ENCODE data around the gene OMP. TPM values are rescaled to one million over a fixed set of nuclear protein-coding genes. Genes with fewer than 3 reads are reported as not detected.

Gene OMP
- polyA plus RNA-seq, 3 donors: not detected

GRCh38 chr11:77086521-77087472 lies 15.8 kb upstream of the OMP start:
- H3K27ac Mint-ChIP-seq: no peak overlapping the region
- no peak overlapping the region for H3K27ac ChIP-seq (ENCODE audit: low read depth in 1 of 2, low read length in 2 of 2)
- intact Hi-C loops (cut with micrococcal nuclease): loop anchor here in 1 of 2 donors (10.0 kb wide), 1 partner anchor 362 kb away; no protein-coding TSS in a partner anchor
- no peak overlapping the region for H3K4me2 ChIP-seq (replicated peaks; ENCODE audit: extremely low read depth, low read length, poor library complexity, severe bottlenecking)
- H3K4me1 Mint-ChIP-seq: peaks cover 18% of the 10 kb centered on the region
- no peaks in the 10 kb centered on the region for H3K36me3 Mint-ChIP-seq
- H3K9me3 Mint-ChIP-seq: no peaks in the 10 kb centered on the region
- H3K36me3 ChIP-seq (replicated peaks in 1 of 2; ENCODE audit: control insufficient read depth in 1 of 2, insufficient read depth in 2 of 2, low read length in 2 of 2): no peaks in the 10 kb centered on the region
- H3K27me3 Mint-ChIP-seq (ENCODE audit: low read depth in 3 of 3): peaks cover 0 to 6% (median 0%) of the 10 kb centered on the region in 3 donors
- no peak overlapping the region for H3K4me3 ChIP-seq (replicated peaks in 1 of 3; ENCODE audit: low read depth in 2 of 3, low read length in 3 of 3)
- H4K20me1 ChIP-seq (ENCODE audit: insufficient read depth, low read length): no peaks in the 10 kb centered on the region
- no peak overlapping the region for H3K4me3 Mint-ChIP-seq
- no peak for DNase-seq
- no peak overlapping the region for H3K9ac ChIP-seq (ENCODE audit: insufficient read depth, low read length, poor library complexity, severe bottlenecking)
- H3K27me3 ChIP-seq (ENCODE audit: control insufficient read depth in 2 of 2, insufficient read depth in 2 of 2, low read length in 2 of 2): no peaks in the 10 kb centered on the region
- WGBS (ENCODE audit: insufficient coverage): 87% methylated on average over 14 of the region's 23 CpGs
- peaks cover 14 to 15% of the 10 kb centered on the region in 2 donors for H3K4me1 ChIP-seq (ENCODE audit: control insufficient read depth in 1 of 2, insufficient read depth in 2 of 2, low read length in 2 of 2)
- H2AFZ ChIP-seq (ENCODE audit: insufficient read depth, low read depth, low read length, poor library complexity, severe bottlenecking): no peak overlapping the region
- no peaks in the 10 kb centered on the region for H3K79me2 ChIP-seq (ENCODE audit: insufficient read depth, low read length)
- no peaks in the 10 kb centered on the region for H3K9me3 ChIP-seq (replicated peaks in 1 of 2; ENCODE audit: control insufficient read depth in 1 of 2, insufficient read depth in 1 of 2, low read length in 2 of 2)
- TF ChIP-seq, protein P1, sequence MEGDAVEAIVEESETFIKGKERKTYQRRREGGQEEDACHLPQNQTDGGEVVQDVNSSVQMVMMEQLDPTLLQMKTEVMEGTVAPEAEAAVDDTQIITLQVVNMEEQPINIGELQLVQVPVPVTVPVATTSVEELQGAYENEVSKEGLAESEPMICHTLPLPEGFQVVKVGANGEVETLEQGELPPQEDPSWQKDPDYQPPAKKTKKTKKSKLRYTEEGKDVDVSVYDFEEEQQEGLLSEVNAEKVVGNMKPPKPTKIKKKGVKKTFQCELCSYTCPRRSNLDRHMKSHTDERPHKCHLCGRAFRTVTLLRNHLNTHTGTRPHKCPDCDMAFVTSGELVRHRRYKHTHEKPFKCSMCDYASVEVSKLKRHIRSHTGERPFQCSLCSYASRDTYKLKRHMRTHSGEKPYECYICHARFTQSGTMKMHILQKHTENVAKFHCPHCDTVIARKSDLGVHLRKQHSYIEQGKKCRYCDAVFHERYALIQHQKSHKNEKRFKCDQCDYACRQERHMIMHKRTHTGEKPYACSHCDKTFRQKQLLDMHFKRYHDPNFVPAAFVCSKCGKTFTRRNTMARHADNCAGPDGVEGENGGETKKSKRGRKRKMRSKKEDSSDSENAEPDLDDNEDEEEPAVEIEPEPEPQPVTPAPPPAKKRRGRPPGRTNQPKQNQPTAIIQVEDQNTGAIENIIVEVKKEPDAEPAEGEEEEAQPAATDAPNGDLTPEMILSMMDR (IDR thresholded peaks at IDR 0.05): no peak

DNA sequence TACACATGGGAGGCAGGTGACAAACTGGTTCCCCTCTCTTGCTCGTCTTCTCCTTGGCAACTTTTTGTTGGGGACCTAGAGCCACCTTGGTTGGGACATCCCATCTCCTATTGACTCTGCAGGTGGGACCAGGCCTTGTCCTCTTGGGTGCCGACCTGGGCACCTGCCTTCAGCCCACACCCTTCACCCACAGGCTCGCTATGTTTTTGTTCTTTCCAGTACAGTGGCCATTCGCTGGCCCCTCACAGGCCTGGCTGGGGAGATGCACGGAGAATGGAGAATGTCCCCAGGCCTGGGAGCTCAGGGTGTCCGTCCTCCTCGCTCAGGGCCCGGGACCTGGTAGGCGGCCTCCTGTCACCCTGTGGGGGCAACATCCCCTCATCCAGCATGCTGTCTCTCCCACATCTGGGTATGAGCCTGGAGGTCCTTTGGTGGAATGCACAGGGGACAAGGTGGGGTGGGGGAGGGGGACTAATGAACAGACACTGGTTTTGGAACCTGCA lies 14.9 kb upstream of the OMP start:
- intact Hi-C loops (cut with micrococcal nuclease): loop anchor here in 1 of 2 donors (10.0 kb wide), 1 partner anchor 363 kb away; no protein-coding TSS in a partner anchor
- peaks cover 8% of the 10 kb centered on the region for H3K4me1 Mint-ChIP-seq
- Histone ChIP-seq H3K4me1 (ENCODE audit: control insufficient read depth in 1 of 2, insufficient read depth in 2 of 2, low read length in 2 of 2) (peaks cover 5 to 7% of the 10 kb centered on the region in 2 donors), H3K79me2 (ENCODE audit: insufficient read depth, low read length) (no peaks in the 10 kb centered on the region), H3K4me2 (replicated peaks; ENCODE audit: extremely low read depth, low read length, poor library complexity, severe bottlenecking) (no peak overlapping the region), H3K36me3 (replicated peaks in 1 of 2; ENCODE audit: control insufficient read depth in 1 of 2, insufficient read depth in 2 of 2, low read length in 2 of 2) (no peaks in the 10 kb centered on the region), H3K9ac (ENCODE audit: insufficient read depth, low read length, poor library complexity, severe bottlenecking) (no peak overlapping the region), H4K20me1 (ENCODE audit: insufficient read depth, low read length) (no peaks in the 10 kb centered on the region), H2AFZ (ENCODE audit: insufficient read depth, low read depth, low read length, poor library complexity, severe bottlenecking) (no peak overlapping the region), H3K27me3 (ENCODE audit: control insufficient read depth in 2 of 2, insufficient read depth in 2 of 2, low read length in 2 of 2) (no peaks in the 10 kb centered on the region), H3K9me3 (replicated peaks in 1 of 2; ENCODE audit: control insufficient read depth in 1 of 2, insufficient read depth in 1 of 2, low read length in 2 of 2) (no peaks in the 10 kb centered on the region), H3K4me3 (replicated peaks in 1 of 3; ENCODE audit: low read depth in 2 of 3, low read length in 3 of 3) (no peak overlapping the region), H3K27ac (ENCODE audit: low read depth in 1 of 2, low read length in 2 of 2) (no peak overlapping the region)
- H3K27me3 Mint-ChIP-seq (ENCODE audit: low read depth in 3 of 3): peaks cover 0 to 5% (median 0%) of the 10 kb centered on the region in 3 donors
- no peak overlapping the region for H3K27ac Mint-ChIP-seq
- no peak overlapping the region for H3K4me3 Mint-ChIP-seq
- 92% methylated on average over 5 of the region's 9 CpGs for WGBS (ENCODE audit: insufficient coverage)
- DNase-seq: no peak
- TF ChIP-seq, protein P1 (IDR thresholded peaks at IDR 0.05): no peak
- H3K9me3 Mint-ChIP-seq: no peaks in the 10 kb centered on the region
- no peaks in the 10 kb centered on the region for H3K36me3 Mint-ChIP-seq
